Neuronal stem cell (in vitro differentiated cells): ENCODE data around the gene PPP2R2B.
A peak's percentile ranks its signal among the peaks of the same experiment; 100 is the strongest.

Experiments used
- DNase-seq: peaks from one replicate; pipeline ENCODE4 v3.0.0-alpha.2; 2013; ENCODE audit warnings: low spot score
- H2AFZ ChIP-seq: one replicate; pipeline ENCODE4 v1.6.1; 2013; ENCODE audit warnings: mild to moderate bottlenecking, low read length, inconsistent platforms
- H2AK5ac ChIP-seq: 2 replicates; pipeline ENCODE4 v1.6.1; 2013; ENCODE audit warnings: low read depth, mild to moderate bottlenecking, inconsistent platforms, low read length, moderate library complexity, mixed read lengths
- H2BK120ac ChIP-seq: 2 replicates; pipeline ENCODE4 v1.6.1; 2013; ENCODE audit warnings: low read depth, mild to moderate bottlenecking, inconsistent platforms, low read length, moderate library complexity, mixed read lengths
- H2BK12ac ChIP-seq: one replicate; pipeline ENCODE4 v1.6.1; 2013; ENCODE audit warnings: low read length, inconsistent platforms
- H2BK15ac ChIP-seq: 2 replicates; pipeline ENCODE4 v1.6.1; 2013; ENCODE audit warnings: mild to moderate bottlenecking, low read length, inconsistent platforms, mixed read lengths
- H2BK5ac ChIP-seq: one replicate; pipeline ENCODE4 v1.6.1; 2013; ENCODE audit warnings: inconsistent platforms, mild to moderate bottlenecking, low read length, moderate library complexity
- H3K14ac ChIP-seq: one replicate; pipeline ENCODE4 v1.6.1; 2013; ENCODE audit warnings: low read length, inconsistent platforms
- H3K18ac ChIP-seq: 2 replicates; pipeline ENCODE4 v1.6.1; 2013; ENCODE audit warnings: low read length, inconsistent platforms
- H3K23ac ChIP-seq: 2 replicates; pipeline ENCODE4 v1.6.1; 2013; ENCODE audit warnings: low read depth, mild to moderate bottlenecking, mixed read lengths, low read length, inconsistent platforms; ENCODE audit not compliant: poor library complexity
- H3K27ac ChIP-seq: replicated peaks from 3 replicates; pipeline ENCODE4 v1.5.1; 2013; ENCODE audit warnings: low read length, inconsistent platforms
- H3K27me3 ChIP-seq, 3 experiments: 2 replicates each; pipeline ENCODE4 v1.6.1; 2013; ENCODE audit warnings: low read length in 3 of 3, mild to moderate bottlenecking in 2 of 3, inconsistent platforms in 1 of 3, low read depth in 1 of 3, mixed read lengths in 1 of 3, moderate library complexity in 1 of 3; ENCODE audit not compliant: control insufficient read depth in 3 of 3, insufficient read depth in 3 of 3
- H3K36me3 ChIP-seq, 2 donors: replicated peaks in 1 of 2; 2 replicates each; pipeline ENCODE4 v1.6.1; 2013; ENCODE audit warnings: low read length in 2 of 2; ENCODE audit not compliant: control insufficient read depth in 2 of 2, insufficient read depth in 2 of 2
- H3K4ac ChIP-seq: 2 replicates; pipeline ENCODE4 v1.6.1; 2013; ENCODE audit warnings: inconsistent platforms, mild to moderate bottlenecking, low read length, moderate library complexity
- H3K4me1 ChIP-seq, 2 donors: 1 replicate in 1 of 2; 2 replicates in 1 of 2; pipeline ENCODE4 v1.6.1; 2013; ENCODE audit warnings: low read length in 2 of 2, low read depth in 1 of 2; ENCODE audit not compliant: control insufficient read depth in 2 of 2, insufficient read depth in 1 of 2
- H3K4me2 ChIP-seq: one replicate; pipeline ENCODE4 v1.6.1; 2013; ENCODE audit warnings: mild to moderate bottlenecking, low read length, inconsistent platforms; ENCODE audit not compliant: insufficient read depth, poor library complexity, severe bottlenecking
- H3K4me3 ChIP-seq, 2 donors: 2 replicates each; pipeline ENCODE4 v1.5.1; 2013; ENCODE audit warnings: low read length in 2 of 2, mild to moderate bottlenecking in 2 of 2, inconsistent platforms in 1 of 2, moderate library complexity in 1 of 2
- H3K79me1 ChIP-seq: one replicate; pipeline ENCODE4 v1.6.1; 2013; ENCODE audit warnings: low read depth, mild to moderate bottlenecking, inconsistent platforms, low read length, moderate library complexity
- H3K9ac ChIP-seq: one replicate; pipeline ENCODE4 v1.6.1; 2013; ENCODE audit warnings: mild to moderate bottlenecking, low read depth, low read length, inconsistent platforms; ENCODE audit not compliant: poor library complexity
- H3K9me3 ChIP-seq, 2 donors: replicated peaks in 1 of 2; 2 replicates each; pipeline versions ENCODE3 to v1.6.1; 2013; ENCODE audit warnings: low read length in 2 of 2, mild to moderate bottlenecking in 2 of 2, inconsistent platforms in 1 of 2, low read depth in 1 of 2, mixed read lengths in 1 of 2, moderate library complexity in 1 of 2; ENCODE audit not compliant: control insufficient read depth in 2 of 2, insufficient read depth in 1 of 2
- H4K8ac ChIP-seq: one replicate; pipeline ENCODE4 v1.6.1; 2013; ENCODE audit warnings: low read depth, mild to moderate bottlenecking, inconsistent platforms, low read length, moderate library complexity
- H4K91ac ChIP-seq: one replicate; pipeline ENCODE4 v1.6.1; 2013; ENCODE audit warnings: low read length, low read depth, mild to moderate bottlenecking, inconsistent platforms; ENCODE audit not compliant: poor library complexity
- WGBS, 2 donors: extraction: QIAGEN DNeasy Blood & Tissue Kit; methylation state at CpG; one replicate each; pipeline ENCODE4 v1.1.7; 2013; ENCODE audit warnings: missing lambda C conversion rate in 2 of 2, mixed read lengths in 1 of 2; ENCODE audit not compliant: insufficient read length in 2 of 2, insufficient replicate concordance in 1 of 2; ENCODE audit errors: extremely low coverage in 2 of 2; 5-methylcytosine and 5-hydroxymethylcytosine counted together

Gene PPP2R2B

GRCh38 chr5:146565764-146566367 lies 312.7 kb downstream of the PPP2R2B start:
- no peak overlapping the region for H3K4me3 ChIP-seq
- H3K36me3 ChIP-seq: no peaks in the 10 kb centered on the region
- WGBS, 2 donors: no CpG with 5 or more reads among the region's 7 CpGs
- no peak overlapping the region for H3K4me2 ChIP-seq
- no peak overlapping the region for H3K14ac ChIP-seq
- no peak overlapping the region for H3K27ac ChIP-seq
- H3K4me1 ChIP-seq: peaks cover 0 to 4% of the 10 kb centered on the region in 2 donors
- H2BK15ac ChIP-seq: no peak overlapping the region
- peak; percentile 46 for DNase-seq
- no peak overlapping the region for H3K23ac ChIP-seq
- peak overlapping the region; percentile 66 for H2AFZ ChIP-seq
- H3K18ac ChIP-seq: no peak overlapping the region
- no peak overlapping the region for H2AK5ac ChIP-seq
- no peak overlapping the region for H3K9ac ChIP-seq
- H3K79me1 ChIP-seq: no peaks in the 10 kb centered on the region
- no peaks in the 10 kb centered on the region for H3K27me3 ChIP-seq
- H4K8ac ChIP-seq: no peak overlapping the region
- H2BK12ac ChIP-seq: no peak overlapping the region
- no peak overlapping the region for H3K4ac ChIP-seq
- no peak overlapping the region for H2BK120ac ChIP-seq
- no peak overlapping the region for H4K91ac ChIP-seq
- no peak overlapping the region for H2BK5ac ChIP-seq
- peaks cover 2 to 4% of the 10 kb centered on the region in 2 donors for H3K9me3 ChIP-seq

- Histone ChIP-seq H4K8ac (no peak overlapping the region), H3K27me3 (no peaks in the 10 kb centered on the region), H3K4me2 (no peak overlapping the region), H2BK5ac (no peak overlapping the region), H3K4ac (no peak overlapping the region), H2BK15ac (no peak overlapping the region), H3K4me1 (peaks cover 3 to 7% of the 10 kb centered on the region in 2 donors), H2BK12ac (no peak overlapping the region), H2BK120ac (no peak overlapping the region), H3K9me3 (no peaks in the 10 kb centered on the region), H3K14ac (no peak overlapping the region), H2AFZ (peak overlapping the region; percentile 7), H3K79me1 (no peaks in the 10 kb centered on the region), H4K91ac (no peak overlapping the region), H3K23ac (no peak overlapping the region), H3K4me3 (no peak overlapping the region), H3K18ac (no peak overlapping the region), H3K27ac (no peak overlapping the region), H3K36me3 (no peaks in the 10 kb centered on the region), H3K9ac (no peak overlapping the region), H2AK5ac (no peak overlapping the region)
- no CpG with 5 or more reads among the region's 2 CpGs for WGBS, 2 donors
- DNase-seq: no peak
Measured at GRCh38 chr5:146564007-146564762, 314.4 kb downstream of the PPP2R2B start.

DNA sequence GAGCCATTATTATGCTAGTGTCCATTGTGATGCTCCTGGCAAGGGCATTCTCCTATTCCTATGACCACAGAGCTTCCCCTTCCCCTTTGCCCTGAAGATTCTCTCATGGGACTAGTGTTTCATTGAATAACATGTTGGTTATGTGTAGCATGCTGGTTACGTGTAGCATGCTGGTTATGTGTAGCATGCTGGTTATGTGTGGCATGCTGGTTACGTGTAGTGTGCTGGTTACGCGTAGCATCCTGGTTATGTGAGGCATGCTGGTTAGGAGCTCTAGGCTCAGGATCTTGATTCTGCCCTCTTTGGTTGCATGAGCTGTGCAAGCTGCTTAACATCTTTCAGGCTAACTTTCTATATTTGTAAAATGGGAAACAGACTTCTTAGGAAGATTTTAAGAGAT lies 316.1 kb downstream of the PPP2R2B start:
- DNase-seq: no peak

DNA sequence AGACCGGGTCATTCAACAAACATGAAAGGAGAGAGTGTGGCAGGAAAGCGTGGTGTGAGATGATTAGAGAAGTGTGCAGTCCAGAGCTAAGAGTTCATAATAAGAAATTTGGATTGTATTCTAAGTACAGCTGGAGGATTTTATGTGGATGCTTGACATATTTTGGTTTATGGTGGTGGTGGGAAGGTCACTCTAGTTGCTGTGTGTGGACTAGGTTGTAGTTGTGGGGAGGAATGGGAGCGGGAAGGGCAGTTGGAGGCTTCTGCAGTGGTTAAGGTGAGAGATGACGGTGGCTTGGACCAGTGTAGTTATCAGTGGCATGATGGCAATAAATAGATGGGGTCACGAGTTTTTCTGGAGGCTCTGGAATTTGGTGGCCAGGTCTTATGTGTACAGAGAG lies 316.8 kb downstream of the PPP2R2B start:
- H3K9ac ChIP-seq: no peak overlapping the region
- WGBS, 2 donors: no CpG with 5 or more reads among the region's 5 CpGs
- no peak overlapping the region for H2BK120ac ChIP-seq
- H3K27me3 ChIP-seq: no peaks in the 10 kb centered on the region
- no peak overlapping the region for H2BK12ac ChIP-seq
- H3K4me1 ChIP-seq: peaks cover 3 to 7% of the 10 kb centered on the region in 2 donors
- H2AK5ac ChIP-seq: no peak overlapping the region
- no peak overlapping the region for H3K18ac ChIP-seq
- no peak overlapping the region for H3K4ac ChIP-seq
- H3K9me3 ChIP-seq: peaks cover 0 to 5% of the 10 kb centered on the region in 2 donors
- H3K36me3 ChIP-seq: no peaks in the 10 kb centered on the region
- no peak overlapping the region for H2BK15ac ChIP-seq
- no peak overlapping the region for H3K4me2 ChIP-seq
- H3K14ac ChIP-seq: no peak overlapping the region
- H3K27ac ChIP-seq: no peak overlapping the region
- H3K4me3 ChIP-seq: no peak overlapping the region
- peaks cover 2% of the 10 kb centered on the region for H3K79me1 ChIP-seq
- H4K8ac ChIP-seq: no peak overlapping the region
- H4K91ac ChIP-seq: no peak overlapping the region
- no peak for DNase-seq
- no peak overlapping the region for H2BK5ac ChIP-seq
- H2AFZ ChIP-seq: no peak overlapping the region
- no peak overlapping the region for H3K23ac ChIP-seq

More for the DNA sequence above, 316.1 kb downstream of the PPP2R2B start:
- Histone ChIP-seq H3K4me2 (no peak overlapping the region), H2AFZ (no peak overlapping the region), H3K4me1 (peaks cover 3 to 7% of the 10 kb centered on the region in 2 donors), H3K18ac (no peak overlapping the region), H4K91ac (no peak overlapping the region), H3K36me3 (no peaks in the 10 kb centered on the region), H2BK120ac (no peak overlapping the region), H2BK15ac (no peak overlapping the region), H4K8ac (no peak overlapping the region), H2BK12ac (no peak overlapping the region), H3K9me3 (no peaks in the 10 kb centered on the region), H2BK5ac (no peak overlapping the region), H3K4me3 (no peak overlapping the region), H3K4ac (no peak overlapping the region), H3K27me3 (no peaks in the 10 kb centered on the region), H3K9ac (no peak overlapping the region), H3K79me1 (no peaks in the 10 kb centered on the region), H2AK5ac (no peak overlapping the region), H3K23ac (no peak overlapping the region), H3K27ac (no peak overlapping the region), H3K14ac (no peak overlapping the region)
- WGBS, 2 donors: no CpG with 5 or more reads among the region's 4 CpGs
